Measurements from ENCODE around the gene OSBP2. TPM values are rescaled to one million over a fixed set of nuclear protein-coding genes. Genes with fewer than 3 reads are reported as not detected.

Gene OSBP2
- total RNA-seq, 3 donors from 2014 or later: 0.96 to 4.6 (median 4.4) TPM

DNA sequence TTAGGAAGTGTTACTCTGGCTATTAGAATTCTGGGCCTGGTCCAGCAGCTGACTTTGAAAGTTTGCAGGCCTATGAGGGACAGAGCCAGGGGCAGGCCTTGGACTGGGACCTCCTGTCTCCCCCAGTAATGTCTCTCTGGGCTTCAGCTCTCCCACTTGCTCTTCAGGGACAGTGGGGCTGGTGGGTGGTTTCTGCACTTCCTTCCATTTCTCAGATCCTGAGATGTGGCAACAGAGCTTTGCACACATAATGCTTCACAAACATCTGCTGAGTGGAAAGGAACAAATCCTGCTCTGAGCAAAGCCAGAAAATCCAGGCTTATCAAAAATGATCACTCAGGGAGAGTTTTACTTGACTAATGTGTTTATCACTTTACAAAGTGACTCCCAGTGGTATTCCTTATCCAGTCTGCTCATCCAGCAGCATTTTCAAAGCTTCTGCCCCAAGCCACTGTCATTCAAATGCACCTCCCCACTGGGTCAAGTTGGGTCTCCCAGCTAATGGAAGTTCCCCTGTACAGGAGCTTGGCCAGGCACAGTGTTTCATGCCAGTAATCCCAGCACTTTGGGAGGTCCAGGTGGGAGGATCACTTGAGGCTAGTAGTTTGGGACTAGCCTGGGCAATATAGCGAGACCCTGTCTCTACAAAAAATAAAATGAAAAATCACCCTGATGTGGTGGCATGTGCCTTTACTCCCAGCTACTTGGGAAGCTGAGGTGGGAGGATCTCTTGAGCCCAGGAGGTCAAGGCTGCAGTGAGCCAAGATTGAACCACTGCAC, 13.5 kb upstream of the OSBP2 start:
- no peaks in the 10 kb centered on the region for H3K36me3 ChIP-seq
- H3K4me1 ChIP-seq: no peaks in the 10 kb centered on the region
- no peak overlapping the region for H3K4me3 ChIP-seq
- H3K27me3 ChIP-seq: no peaks in the 10 kb centered on the region
- H3K27ac ChIP-seq: no peak overlapping the region
- no peak for TF ChIP-seq POLR2A (IDR thresholded peaks at IDR 0.05)
- no peak for TF ChIP-seq POLR2AphosphoS5 (IDR thresholded peaks at IDR 0.05)
- TF ChIP-seq, protein P1, sequence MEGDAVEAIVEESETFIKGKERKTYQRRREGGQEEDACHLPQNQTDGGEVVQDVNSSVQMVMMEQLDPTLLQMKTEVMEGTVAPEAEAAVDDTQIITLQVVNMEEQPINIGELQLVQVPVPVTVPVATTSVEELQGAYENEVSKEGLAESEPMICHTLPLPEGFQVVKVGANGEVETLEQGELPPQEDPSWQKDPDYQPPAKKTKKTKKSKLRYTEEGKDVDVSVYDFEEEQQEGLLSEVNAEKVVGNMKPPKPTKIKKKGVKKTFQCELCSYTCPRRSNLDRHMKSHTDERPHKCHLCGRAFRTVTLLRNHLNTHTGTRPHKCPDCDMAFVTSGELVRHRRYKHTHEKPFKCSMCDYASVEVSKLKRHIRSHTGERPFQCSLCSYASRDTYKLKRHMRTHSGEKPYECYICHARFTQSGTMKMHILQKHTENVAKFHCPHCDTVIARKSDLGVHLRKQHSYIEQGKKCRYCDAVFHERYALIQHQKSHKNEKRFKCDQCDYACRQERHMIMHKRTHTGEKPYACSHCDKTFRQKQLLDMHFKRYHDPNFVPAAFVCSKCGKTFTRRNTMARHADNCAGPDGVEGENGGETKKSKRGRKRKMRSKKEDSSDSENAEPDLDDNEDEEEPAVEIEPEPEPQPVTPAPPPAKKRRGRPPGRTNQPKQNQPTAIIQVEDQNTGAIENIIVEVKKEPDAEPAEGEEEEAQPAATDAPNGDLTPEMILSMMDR (IDR thresholded peaks at IDR 0.05): no peak
- H3K9me3 ChIP-seq: no peaks in the 10 kb centered on the region
- intact Hi-C loops (cut with DNase I; ENCODE audit: low total_unique reads): no loop called here
- no peak for DNase-seq (ENCODE audit: low spot score in 2 of 2)

DNA sequence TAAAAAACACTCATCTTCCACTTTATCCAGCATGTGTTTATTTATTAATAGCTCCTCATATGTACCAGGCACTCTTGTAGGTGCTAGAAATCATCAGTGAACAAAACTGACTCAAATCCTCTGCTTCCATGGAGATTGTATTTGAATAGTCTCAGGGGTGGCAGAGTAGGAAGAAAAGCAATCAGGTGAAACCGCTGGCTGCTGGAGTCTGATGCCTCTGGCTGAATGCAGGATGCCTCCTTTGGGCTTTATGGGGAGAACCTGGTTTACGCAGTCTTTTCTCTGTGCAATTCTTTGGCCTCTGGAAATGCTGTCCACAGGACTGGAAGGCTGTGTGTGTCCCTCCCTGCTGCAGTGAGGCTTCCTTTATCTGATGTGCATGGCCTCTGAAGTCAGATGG, 12.8 kb upstream of the OSBP2 start:
- Histone ChIP-seq H3K4me3 (no peak overlapping the region), H3K4me1 (no peaks in the 10 kb centered on the region), H3K36me3 (no peaks in the 10 kb centered on the region), H3K27ac (no peak overlapping the region), H3K27me3 (no peaks in the 10 kb centered on the region), H3K9me3 (no peaks in the 10 kb centered on the region)
- intact Hi-C loops (cut with DNase I; ENCODE audit: low total_unique reads): no loop called here
- TF ChIP-seq POLR2AphosphoS5 (IDR thresholded peaks at IDR 0.05): no peak
- TF ChIP-seq POLR2A (IDR thresholded peaks at IDR 0.05): no peak
- TF ChIP-seq, protein P1 (IDR thresholded peaks at IDR 0.05): no peak
- DNase-seq (ENCODE audit: low spot score in 2 of 2): no peak

DNA sequence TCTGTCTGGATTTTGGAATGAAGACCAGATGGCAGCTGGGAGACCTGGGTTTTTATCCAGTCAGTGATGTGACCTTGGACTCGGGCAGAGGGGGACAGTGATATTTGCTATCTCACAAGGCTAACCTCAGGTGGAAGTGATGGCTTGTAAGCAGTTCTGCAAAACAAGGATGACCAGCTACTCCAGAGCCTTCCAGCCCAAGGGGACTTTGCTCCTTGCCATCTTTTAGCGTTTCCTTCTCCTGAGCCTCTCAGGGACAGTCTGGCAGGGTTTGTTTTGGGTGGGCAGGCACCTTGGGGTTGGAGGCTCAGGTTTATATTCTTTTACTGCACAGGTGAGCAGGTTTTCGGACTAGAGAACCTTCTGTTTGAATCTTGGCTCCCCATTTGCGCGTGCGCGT, 9.5 kb upstream of the OSBP2 start:
- Histone ChIP-seq H3K27me3 (no peaks in the 10 kb centered on the region), H3K27ac (no peak overlapping the region), H3K9me3 (no peaks in the 10 kb centered on the region), H3K4me1 (no peaks in the 10 kb centered on the region), H3K4me3 (no peak overlapping the region), H3K36me3 (no peaks in the 10 kb centered on the region)
- intact Hi-C loops (cut with DNase I; ENCODE audit: low total_unique reads): no loop called here
- no peak for DNase-seq (ENCODE audit: low spot score in 2 of 2)
- TF ChIP-seq POLR2AphosphoS5 (IDR thresholded peaks at IDR 0.05): no peak
- TF ChIP-seq, protein P1 (IDR thresholded peaks at IDR 0.05): no peak
- no peak for TF ChIP-seq POLR2A (IDR thresholded peaks at IDR 0.05)

DNA sequence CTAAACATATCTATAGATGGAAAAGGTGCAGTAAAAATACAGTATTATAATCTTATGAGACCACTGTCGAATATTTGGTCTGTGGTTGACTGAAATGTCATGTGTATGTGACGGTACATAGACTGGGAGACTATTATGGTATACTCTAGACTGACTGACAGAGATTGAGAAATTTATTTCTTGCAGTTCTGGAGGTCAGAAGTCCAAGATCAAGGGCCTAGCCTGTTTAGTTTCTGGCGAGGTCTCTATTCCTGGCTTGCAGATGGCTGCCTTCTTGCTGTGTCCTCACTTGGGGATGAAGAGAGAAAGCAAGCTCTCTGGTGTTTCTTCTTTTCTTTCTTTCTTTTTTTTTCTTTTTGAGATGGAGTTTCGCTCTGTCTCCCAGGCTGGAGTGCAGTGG, 7.3 kb upstream of the OSBP2 start:
- no peak for DNase-seq (ENCODE audit: low spot score in 2 of 2)
- Histone ChIP-seq H3K9me3 (no peaks in the 10 kb centered on the region), H3K4me3 (no peak overlapping the region), H3K27me3 (no peaks in the 10 kb centered on the region), H3K27ac (no peak overlapping the region), H3K36me3 (no peaks in the 10 kb centered on the region), H3K4me1 (no peaks in the 10 kb centered on the region)
- TF ChIP-seq POLR2AphosphoS5 (IDR thresholded peaks at IDR 0.05) (no peak), POLR2A (IDR thresholded peaks at IDR 0.05) (no peak)
- TF ChIP-seq, protein P1 (IDR thresholded peaks at IDR 0.05): no peak
- intact Hi-C loops (cut with DNase I; ENCODE audit: low total_unique reads): no loop called here

DNA sequence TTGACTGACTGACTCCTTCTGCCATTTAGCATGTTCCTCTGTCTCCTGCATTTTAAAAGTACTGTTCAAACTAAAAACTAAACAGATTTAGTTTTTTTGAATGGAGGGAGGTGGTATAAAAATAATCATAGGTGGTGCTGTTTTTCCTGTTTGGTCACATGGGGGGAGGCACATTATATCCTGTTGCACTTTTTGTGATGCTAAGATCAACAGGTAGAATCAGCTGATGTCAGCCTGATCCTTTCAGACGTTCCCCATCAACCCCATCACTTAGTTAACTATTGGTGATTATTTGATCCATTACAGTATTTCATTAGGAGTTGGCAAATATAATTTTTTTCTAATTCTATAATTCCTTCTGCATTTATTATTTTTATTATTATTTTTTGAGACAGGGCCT, 5.1 kb upstream of the OSBP2 start:
- TF ChIP-seq POLR2A (IDR thresholded peaks at IDR 0.05) (no peak), POLR2AphosphoS5 (IDR thresholded peaks at IDR 0.05) (no peak)
- TF ChIP-seq, protein P1 (IDR thresholded peaks at IDR 0.05): no peak
- H3K4me3 ChIP-seq: no peak overlapping the region
- H3K4me1 ChIP-seq: no peaks in the 10 kb centered on the region
- no peak for DNase-seq (ENCODE audit: low spot score in 2 of 2)
- no peaks in the 10 kb centered on the region for H3K9me3 ChIP-seq
- no peak overlapping the region for H3K27ac ChIP-seq
- intact Hi-C loops (cut with DNase I; ENCODE audit: low total_unique reads): no loop called here
- no peaks in the 10 kb centered on the region for H3K36me3 ChIP-seq
- H3K27me3 ChIP-seq: no peaks in the 10 kb centered on the region

All from breast epithelium (tissue), 4 donors.